GM18870 (cell line): ENCODE results near the gene DUS2.
"Not testable (repeated sequence)": the region's sequence is repeated elsewhere in the genome, so short reads cannot be mapped to it uniquely, and the experiment has no call there.

Experiments
- ATAC-seq: cut with Tn5 transposase; IDR thresholded peaks from one replicate; pipeline ENCODE4 v1.9.1; 2021; ENCODE audit warnings: moderate library complexity; ENCODE audit not compliant: unreplicated experiment

Gene DUS2

DNA sequence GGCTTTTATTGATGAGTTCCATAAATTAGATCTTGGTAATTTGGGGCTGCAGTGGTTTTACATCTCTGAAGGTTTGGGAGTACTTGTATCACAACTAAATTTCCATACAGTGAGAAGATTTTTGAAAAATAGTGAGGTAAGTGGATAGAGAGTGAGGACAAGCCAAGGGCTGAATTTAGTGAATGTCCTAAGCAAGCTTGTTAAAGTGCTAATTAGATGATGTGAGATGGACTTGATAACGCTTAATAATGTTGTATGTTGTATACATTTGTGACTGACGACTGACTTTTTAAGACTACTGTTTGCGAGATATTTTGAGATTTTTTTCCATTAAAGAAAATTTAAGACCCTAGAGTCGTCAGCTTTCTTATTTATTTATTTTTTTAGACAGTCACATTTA is 66.0 kb downstream of the DUS2 start:
- no peak for ATAC-seq

DNA sequence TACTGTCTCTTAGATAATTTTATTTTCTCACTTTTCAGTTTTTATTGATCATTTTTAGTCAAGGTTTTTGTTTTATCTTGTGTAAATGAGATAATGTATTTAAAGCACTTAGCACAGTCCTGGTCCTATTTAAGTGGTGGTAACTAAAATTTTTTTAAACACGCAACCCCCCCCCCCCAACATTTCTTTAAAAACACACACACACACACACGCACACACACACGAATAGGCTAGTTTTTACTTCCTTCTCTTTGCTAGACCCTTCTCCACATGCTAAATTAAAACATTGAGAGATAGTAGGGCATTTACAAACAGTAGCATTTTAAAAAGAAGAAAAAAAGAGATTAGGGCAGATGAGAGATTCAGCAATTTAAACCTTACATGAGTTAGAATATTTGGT is 67.0 kb downstream of the DUS2 start:
- ATAC-seq = no peak

DNA sequence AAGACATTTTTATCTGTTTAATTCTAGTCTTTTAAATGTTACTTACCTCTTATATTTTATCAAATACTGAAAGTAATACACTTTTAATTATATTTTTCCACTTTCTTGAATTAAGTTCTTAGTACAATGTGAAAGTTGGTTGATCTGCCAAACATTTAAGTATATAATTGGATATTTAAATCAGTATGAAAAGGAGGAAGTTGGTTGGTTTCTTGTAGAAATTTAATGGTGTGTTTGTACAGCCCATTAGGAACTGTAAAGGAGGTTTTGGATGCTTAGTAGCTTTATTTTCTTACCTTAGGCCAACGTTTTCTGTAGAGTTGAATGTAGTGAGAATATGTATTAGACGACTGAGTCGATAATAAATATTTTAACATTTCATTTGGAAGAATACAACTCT is 67.4 kb downstream of the DUS2 start:
- ATAC-seq = no peak

DNA sequence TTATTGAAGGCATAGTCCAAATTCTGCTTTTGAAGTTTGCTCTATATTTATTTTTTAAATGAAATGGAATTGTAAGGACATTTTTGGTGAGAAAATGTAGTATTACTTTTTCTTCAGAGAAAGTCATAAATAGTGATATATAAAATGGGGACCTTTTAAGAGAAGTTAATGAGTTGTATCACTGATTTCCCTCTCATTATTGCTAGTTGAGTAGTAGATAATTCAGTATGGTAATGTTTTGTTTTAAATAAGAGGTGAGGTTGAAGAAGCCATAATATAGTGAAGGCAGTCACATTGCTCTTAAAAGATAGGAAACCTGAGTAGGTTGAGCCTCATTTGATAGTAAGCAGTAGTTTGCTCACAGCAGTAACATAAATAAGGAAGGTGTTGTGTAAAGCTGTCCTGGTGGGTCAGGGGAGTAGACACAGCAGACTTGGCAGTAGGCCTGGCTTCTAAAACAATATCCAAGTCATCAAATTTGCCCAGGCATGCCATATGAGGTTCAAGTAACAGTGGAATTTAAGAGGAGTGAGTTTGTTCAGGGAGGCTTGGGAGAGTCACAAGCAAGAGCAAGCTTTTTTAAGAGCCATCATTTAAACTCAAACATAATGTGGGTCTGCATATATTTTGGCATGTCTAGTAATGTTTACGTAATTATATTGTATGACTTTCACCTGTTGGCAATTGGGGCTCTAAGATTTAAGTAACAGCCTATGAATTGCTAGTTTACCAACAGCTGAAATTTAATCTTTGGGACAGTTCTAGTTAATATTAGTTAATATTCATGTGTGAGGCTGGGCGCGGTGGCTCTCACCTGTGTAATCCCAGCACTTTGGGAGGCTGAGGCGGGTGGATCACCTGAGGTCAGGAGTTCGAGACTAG is 68.5 kb downstream of the DUS2 start:
- no peak for ATAC-seq

DNA sequence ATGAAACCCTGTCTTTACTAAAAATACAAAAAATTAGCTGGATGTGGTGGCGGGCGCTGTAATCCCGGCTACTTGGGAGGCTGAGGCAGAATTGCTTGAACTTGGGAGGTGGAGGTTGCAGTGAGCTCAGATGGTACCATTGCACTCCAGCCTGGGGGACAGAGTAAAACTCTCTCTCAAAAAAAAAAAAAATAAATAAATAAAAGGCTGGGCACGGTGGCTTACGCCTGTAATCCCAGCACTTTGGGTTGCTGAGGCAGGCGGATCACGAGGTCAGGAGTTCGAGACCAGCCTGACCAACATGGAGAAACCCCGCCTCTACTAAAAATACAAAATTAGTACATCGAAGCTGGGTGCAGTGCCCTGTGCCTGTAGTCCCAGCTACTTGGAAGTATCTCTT is 69.2 kb downstream of the DUS2 start:
- not testable (repeated sequence) for ATAC-seq

DNA sequence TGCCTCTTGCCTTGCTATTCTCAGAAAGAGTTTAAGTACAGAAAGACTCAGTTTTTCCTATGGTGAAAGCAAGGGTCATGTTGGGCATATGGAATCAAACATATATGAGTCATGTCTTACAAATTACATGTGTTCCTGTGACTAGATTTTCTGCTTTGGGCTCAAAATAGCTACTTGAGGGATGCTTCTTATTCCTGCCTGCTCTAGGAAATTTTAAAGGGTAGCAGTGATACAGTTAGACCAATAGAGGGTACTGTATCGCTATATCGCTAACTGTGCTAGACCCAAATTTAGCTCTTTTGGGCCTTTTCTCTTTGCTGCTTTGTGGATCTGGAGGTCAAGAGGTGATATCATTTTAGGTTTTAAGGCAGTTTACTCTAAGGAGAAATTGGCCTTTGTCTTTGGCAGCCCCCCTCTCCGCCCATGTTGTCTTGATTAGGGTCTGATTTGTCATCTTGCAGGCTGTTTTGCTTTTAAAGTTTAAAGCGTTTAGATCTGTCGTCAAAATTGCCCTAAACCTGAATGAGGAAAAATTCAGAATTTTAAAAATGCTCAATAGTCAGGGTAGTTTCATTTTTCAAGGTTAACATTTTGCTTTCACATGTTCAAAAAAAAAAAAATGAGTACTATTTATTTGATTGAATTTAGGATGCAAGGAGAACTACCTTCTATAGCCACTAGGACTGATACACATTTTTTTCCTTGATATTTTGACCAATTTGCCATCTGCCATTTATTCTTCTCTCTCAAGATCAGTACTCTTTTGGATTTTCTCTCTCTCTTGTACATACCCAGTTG is 70.9 kb downstream of the DUS2 start:
- ATAC-seq = no peak

DNA sequence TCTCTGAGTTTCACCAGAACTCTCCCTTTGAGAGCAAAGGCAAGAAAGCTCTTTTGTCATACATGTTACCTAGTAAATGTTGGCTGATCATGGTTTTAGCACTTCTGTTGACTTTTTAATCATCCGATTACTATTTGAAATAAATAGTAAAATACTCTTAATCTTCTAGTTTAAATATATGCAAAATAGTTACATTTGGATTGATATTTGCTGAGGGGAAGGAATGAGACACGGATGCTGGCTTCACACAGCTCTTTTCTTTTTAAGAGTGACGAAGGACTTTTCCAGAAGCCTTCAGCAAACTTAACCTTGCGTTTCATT is 71.5 kb downstream of the DUS2 start:
- ATAC-seq = no peak

DNA sequence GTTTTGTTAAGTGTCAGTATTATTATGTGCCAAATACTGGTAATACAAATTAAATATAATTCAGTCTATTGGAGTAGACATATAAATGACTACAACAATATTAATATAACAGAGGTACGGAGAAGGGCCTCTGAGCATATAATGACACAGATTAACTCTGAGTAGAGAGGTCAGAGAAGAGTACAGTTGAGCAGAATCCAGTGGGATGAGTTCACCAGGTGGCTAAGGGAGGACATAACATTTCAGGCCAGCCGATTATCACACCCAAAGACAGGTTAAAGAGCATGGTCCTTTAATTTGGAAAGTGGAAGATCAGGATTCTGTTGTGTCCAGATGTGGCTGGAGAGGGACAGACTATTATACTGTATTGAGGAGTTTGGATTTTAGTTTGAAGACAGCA is 73.4 kb downstream of the DUS2 start:
- ATAC-seq = no peak

DNA sequence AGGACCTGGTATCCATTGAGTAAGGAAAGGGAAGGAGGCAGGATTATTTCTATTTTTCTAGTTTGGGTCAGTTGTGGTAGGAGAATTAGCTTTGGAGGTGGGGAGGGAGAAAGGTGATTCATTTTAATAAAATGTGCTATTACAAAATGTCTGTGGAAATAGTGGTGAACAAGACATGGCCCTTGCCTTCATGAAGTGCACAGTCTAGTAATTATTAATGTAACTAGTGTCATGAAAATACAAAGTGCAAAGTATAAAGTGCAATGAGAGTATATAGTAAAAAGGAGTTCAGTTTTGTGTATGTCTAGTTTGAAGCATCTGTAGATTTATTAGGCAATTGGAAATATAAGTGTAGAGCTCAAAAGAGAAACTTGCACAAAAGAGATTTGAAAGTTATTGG is 74.0 kb downstream of the DUS2 start:
- ATAC-seq = no peak

DNA sequence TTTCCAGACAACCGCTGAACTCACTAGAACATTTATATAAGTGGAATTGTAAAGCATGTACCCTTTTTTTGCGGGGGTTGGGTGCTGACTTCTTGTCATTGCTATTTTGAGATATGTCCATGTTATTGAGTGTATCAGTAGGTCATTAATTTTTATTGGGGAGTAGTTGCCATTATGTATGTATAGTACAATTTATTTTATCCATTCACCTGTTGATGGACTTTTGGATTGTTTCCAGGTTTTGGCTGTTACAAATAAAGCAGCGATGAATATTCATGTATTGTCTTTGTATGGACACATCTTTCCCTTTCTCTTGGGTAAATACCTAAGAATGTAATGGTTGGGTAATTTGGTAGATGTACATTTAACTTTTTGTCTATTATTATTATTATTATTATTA is 74.8 kb downstream of the DUS2 start:
- ATAC-seq = no peak

DNA sequence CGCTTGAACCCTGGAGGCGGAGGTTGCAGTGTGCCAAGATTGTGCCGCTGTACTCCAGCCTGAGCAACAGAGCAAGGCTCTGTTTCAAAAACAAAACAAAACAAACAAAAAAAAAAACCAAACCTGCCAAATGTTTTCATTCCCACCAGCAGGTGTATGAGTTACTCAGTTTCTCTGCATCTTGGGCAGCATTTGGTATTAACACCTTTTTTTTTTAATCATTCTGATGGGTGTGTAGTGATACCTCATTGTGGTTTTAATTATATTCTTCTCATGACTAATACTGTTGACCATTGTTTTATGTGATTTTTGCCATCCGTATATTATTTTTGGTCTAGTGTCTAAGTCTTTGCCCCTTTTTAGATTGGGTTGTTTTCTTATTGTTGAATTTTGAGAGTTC is 77.4 kb downstream of the DUS2 start:
- no peak for ATAC-seq

DNA sequence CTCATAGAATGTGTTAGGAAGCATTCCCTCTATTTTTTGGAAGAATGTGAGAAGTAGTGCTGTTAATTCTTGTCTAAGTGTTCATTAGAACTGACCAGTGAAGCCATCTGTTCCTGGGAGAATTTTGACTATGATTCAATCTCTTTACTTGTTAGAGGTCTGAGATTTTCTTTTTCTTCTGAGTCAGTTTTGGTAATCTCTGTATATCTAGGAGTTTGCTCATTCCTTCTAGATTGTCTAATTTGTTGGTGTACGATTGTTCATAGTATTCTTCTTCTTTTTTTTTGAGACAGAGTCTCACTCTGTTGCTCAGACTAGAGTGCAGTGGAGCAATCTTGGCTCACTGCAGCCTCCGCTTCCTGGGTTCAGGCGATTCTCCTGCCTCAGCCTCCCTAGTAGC is 82.5 kb downstream of the DUS2 start:
- ATAC-seq = no peak

DNA sequence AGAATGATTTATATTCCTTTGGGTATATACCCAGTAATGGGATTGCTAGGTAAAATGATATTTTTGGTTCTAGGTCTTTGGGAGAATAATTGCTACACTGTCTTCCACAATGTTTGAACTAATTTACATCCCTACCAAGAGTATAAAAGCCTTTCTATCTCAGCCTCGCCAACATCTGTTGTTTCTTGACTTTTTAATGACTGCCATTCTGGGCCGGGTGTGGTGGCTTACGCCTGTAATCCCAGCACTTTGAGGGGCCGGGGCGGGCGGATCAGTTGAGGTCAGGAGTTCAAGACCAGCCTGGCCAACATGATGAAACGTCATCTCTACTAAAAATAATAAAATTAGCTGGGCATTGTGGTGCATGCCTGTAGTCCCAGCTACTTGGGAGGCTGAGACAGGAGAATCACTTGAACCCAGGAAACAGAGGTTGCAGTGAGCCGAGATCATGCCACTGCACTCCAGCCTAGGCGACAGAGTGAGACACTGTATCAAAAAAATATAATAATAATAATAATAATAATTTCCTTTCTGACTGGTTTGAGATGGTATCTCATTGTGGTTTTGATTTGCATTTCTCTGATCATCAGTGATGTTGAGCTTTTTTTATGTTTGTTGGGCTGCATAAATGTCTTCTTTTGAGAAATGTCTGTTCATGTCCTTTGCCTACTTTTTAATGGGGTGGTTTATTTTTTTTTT is 84.3 kb downstream of the DUS2 start:
- ATAC-seq = not testable (repeated sequence)

DNA sequence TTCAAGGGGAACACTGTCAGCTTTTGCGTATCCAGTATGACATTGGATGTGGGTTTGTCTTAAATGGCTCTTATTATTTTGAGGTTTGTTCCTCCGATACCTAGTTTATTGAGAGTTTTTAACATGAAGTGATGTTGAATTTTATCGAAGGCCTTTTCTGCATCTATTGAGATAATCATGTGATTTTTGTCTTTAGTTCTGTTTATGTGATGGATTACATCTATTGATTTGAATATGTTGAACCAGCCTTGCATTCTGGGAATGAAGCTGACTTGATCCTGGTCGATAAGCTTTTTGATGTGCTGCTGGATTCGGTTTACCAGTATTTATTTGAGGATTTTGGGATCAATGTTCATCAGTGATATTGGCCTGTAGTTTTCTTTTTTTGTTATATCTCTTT is 86.1 kb downstream of the DUS2 start:
- ATAC-seq = not testable (repeated sequence)

DNA sequence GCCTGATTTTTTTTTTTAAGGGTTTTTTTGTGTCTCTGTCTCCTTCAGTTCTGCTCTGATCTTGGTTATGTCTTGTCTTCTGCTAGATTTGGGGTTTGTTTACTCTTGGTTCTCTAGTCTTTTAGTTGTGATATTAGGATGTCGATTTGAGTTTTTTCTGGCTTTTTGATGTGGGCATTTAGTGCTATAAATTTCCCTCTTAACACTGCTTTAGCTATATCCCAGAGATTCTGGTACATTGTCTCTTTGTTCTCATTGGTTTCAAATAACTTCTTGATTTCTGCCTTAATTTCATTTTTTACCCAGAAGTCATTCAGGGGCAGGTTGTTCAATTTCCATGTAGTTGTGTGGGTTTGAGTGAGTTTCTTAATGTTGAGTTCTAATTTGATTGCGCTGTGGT is 87.5 kb downstream of the DUS2 start:
- ATAC-seq = not testable (repeated sequence)

DNA sequence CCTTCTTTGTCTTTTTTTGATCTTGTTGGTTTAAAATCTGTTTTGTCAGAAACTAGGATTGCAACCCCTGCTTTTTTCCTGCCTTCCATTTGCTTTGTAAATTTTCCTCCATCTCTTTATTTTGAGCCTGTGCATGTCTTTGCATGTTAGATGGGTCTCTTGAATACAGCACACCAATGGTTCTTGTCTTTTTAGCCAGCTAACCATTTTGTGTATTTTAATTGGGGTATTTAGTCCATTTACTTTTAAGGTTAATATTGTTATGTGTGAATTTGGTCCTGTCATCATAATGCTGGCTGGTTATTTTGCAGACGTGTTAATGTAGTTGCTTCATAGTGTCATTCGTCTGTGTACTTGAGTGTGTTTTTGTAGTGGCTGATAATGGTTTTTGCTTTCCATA is 88.3 kb downstream of the DUS2 start:
- no peak for ATAC-seq

DNA sequence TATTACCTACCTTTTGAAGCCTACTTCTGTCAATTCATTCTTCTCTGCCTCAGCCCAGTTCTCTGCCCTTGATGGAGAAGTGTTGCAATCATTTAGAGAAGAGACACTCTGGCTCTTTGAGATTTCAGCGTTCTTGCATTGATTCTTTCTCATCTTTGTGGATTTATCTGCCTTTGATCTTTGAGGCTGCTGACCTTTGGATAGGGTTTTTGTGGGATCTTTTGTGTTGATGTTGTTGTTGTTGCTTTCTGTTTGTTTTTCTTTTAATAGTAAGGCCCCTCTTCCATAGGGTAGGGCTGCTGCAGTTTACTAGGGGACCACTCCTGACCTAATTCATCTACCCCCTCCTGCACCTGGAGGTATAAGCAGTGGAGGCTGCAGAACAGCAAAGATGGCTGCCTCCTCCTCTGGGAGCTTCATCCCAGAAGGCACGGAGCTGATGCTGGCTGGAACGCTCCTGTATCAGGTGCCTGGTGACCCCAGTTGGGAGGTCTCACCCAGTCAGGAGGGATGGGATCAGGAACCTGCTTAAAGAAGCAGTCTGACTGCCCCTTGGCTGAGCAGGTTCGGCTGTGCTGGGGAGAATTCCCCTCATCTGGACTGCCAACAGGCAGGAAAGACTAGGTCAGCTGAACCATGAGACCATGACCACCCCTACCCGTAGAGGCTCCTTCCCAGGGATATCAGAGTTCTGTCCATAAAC is 90.1 kb downstream of the DUS2 start:
- no peak for ATAC-seq

DNA sequence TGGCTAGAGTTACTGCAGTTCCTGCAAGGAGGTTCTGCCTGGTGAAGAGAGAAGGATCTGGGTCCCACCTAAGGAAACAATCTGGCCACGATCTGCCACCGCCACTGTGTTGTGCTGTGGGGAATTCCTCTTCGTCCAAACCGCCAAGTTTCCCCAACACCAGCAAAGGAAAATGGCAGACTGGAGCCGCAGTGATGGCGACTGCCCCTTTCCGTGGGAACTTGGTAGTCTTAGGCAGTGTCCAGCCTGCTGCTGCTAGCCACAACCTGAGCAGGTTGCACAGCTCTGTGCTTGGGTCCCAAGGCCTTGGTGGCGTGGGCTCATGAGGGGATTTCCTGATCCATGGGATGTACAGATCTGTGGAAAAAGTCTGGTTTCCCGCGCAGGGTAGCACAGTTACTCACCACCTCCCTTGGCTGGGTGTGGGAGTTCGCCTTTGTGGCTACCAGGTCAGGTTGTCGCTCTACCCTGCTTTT is 90.7 kb downstream of the DUS2 start:
- no peak for ATAC-seq

DNA sequence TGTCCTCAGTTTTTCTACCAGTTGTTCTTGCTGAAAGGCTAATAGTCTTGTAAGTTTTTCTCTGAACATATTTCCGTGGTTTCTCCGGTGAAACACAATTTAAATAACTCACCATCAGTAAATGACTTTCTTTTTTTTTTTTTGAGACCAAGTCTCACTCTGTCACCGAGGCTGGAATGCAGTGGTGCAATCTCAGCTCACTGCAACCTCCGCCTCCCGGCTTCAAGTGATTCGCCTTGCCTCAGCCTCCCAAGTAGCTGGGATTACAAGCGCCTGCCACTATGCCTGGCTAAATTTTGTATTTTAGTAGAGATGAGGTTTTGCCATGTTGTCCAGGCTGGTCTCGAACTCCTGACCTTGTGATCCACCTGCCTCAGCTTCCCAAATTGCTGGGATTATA is 91.9 kb downstream of the DUS2 start:
- ATAC-seq = not testable (repeated sequence)

DNA sequence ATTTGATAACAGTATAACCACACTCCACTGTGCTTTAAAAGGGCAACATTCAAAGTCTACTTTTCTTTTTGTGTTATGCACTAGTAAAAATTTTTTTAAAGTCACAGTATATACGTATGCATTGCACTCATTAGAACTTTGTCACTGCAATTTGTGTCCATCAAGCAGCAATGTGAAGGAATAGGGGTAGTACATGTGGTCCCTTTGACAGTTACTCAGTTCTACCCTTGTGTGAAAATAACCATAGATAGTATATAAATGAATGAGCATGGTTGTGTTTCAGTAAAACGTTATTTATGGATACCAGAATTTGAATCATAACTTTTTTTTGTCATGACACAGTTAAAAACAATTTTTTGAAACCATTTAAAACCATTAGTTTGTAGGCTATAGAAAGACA is 92.8 kb downstream of the DUS2 start:
- no peak for ATAC-seq

DNA sequence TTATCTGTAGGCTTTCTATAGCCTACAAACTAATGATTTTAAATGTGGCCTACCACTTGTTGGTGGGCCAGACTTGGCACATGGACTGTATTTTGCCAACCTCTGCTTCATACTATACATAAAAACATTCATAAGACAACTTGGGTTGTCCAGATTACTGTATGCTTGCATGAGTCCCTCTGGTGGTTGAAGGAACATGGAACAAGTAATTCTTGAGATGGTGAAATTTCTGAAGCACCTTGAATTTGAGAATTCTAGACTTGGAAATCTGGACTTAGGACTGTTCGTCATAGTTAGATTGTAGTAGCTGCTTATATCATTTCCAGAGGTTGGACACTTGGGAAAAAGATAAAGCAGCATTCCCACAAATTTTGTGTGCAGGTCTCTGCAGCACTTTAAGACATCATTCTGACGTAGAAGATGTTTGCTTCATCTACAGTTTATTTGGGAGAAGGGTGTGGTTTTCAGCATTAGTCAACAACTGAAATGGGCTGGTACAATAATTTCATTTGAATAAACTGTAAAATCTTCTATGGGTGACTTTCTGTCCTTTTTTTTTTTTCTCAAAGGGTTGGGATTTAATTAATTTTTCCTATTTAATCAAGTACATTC is 93.3 kb downstream of the DUS2 start:
- ATAC-seq = no peak
